GM23338 (cell line): ENCODE results near the gene GALNT6. TPM values are rescaled to one million over a fixed set of nuclear protein-coding genes. Genes with fewer than 3 reads are reported as not detected.

Experiments
- ATAC-seq: fragments of 200-7000 bp; cut with Tn5 transposase; 3 replicates; pipeline ENCODE4 v1.9.1; 2020
- DNase-seq: peaks from one replicate; pipeline ENCODE4 v3.0.0-alpha.2; 2015; ENCODE audit warnings: low spot score
- H2AFZ ChIP-seq: fragments of 200-600 bp; sonication (generic); 2 replicates; pipeline ENCODE4 v1.8.0; 2016; ENCODE audit warnings: antibody characterized with exemption, mild to moderate bottlenecking, moderate library complexity
- H3F3A ChIP-seq: fragments of 200-600 bp; sonication (generic); replicated peaks from 2 replicates; pipeline ENCODE4 v1.8.0; 2017; ENCODE audit warnings: antibody characterized with exemption, mixed run types, low read depth
- H3K27ac ChIP-seq: fragments of 200-600 bp; sonication (generic); 2 replicates; pipeline ENCODE4 v1.6.1; 2016; ENCODE audit warnings: low read depth
- H3K27me3 ChIP-seq: fragments of 200-600 bp; sonication (generic); 2 replicates; pipeline ENCODE4 v1.8.0; 2016; ENCODE audit warnings: mild to moderate bottlenecking, mixed run types, moderate library complexity; ENCODE audit not compliant: insufficient read depth
- H3K36me3 ChIP-seq: fragments of 200-600 bp; sonication (generic); 2 replicates; pipeline ENCODE4 v1.8.0; 2016; ENCODE audit warnings: mild to moderate bottlenecking; ENCODE audit not compliant: insufficient read depth
- H3K4me1 ChIP-seq: fragments of 200-600 bp; sonication (generic); 2 replicates; pipeline ENCODE4 v1.8.0; 2016; ENCODE audit warnings: mild to moderate bottlenecking, moderate library complexity; ENCODE audit not compliant: insufficient read depth
- H3K4me2 ChIP-seq: fragments of 200-600 bp; sonication (generic); 2 replicates; pipeline ENCODE4 v1.7.1; 2017; ENCODE audit warnings: mixed run types
- H3K4me3 ChIP-seq: fragments of 200-600 bp; sonication (generic); 2 replicates; pipeline ENCODE4 v1.6.1; 2016; ENCODE audit warnings: mixed run types
- H3K79me2 ChIP-seq: fragments of 200-600 bp; sonication (generic); replicated peaks from 2 replicates; pipeline ENCODE4 v1.8.0; 2017; ENCODE audit warnings: mild to moderate bottlenecking; ENCODE audit not compliant: insufficient read depth
- H3K9me2 ChIP-seq: fragments of 200-600 bp; sonication (generic); 2 replicates; pipeline ENCODE4 v1.8.0; 2017; ENCODE audit not compliant: insufficient read depth
- H4K20me1 ChIP-seq: fragments of 200-600 bp; sonication (generic); replicated peaks from 2 replicates; pipeline ENCODE4 v1.8.0; 2017; ENCODE audit warnings: mild to moderate bottlenecking; ENCODE audit not compliant: insufficient read depth
- H3K27ac Mint-ChIP-seq: 2 replicates; pipeline ENCODE4 v1.8.0; 2020; ENCODE audit warnings: inconsistent platforms, mild to moderate bottlenecking, moderate library complexity, mixed read lengths
- H3K27me3 Mint-ChIP-seq: 3 replicates; pipeline ENCODE4 v1.8.0; 2022; ENCODE audit warnings: low read depth, mild to moderate bottlenecking, moderate library complexity, mixed read lengths, inconsistent platforms; ENCODE audit not compliant: insufficient read depth, poor library complexity
- H3K36me3 Mint-ChIP-seq: 3 replicates; pipeline ENCODE4 v1.8.0; 2021; ENCODE audit warnings: low read depth, mild to moderate bottlenecking, inconsistent platforms, moderate library complexity, mixed read lengths
- H3K4me1 Mint-ChIP-seq: 3 replicates; pipeline ENCODE4 v1.8.0; 2020; ENCODE audit warnings: mild to moderate bottlenecking, inconsistent platforms, mixed read lengths
- H3K4me3 Mint-ChIP-seq: 3 replicates; pipeline ENCODE4 v1.8.0; 2021; ENCODE audit warnings: moderate library complexity, mild to moderate bottlenecking, inconsistent platforms, mixed read lengths
- H3K9me3 Mint-ChIP-seq: 3 replicates; pipeline ENCODE4 v1.8.0; 2020; ENCODE audit warnings: moderate library complexity, mild to moderate bottlenecking, inconsistent platforms, mixed read lengths
- CTCF ChIP-seq, 2 experiments: fragments of 200-600 bp in 1 of 2; sonication (generic) in 1 of 2; conservative IDR thresholded peaks; 2 replicates each; pipeline versions ENCODE4 v1.5.1 to v1.6.1; 2016 to 2017; ENCODE audit warnings: antibody characterized with exemption in 2 of 2, low read depth in 2 of 2, mild to moderate bottlenecking in 2 of 2, moderate library complexity in 1 of 2
- ETS1 ChIP-seq: IDR thresholded peaks from 2 replicates; pipeline ENCODE4 v1.6.1; 2016; ENCODE audit warnings: antibody characterized with exemption
- EZH2phosphoT487 ChIP-seq: fragments of 200-600 bp; sonication (generic); IDR thresholded peaks from one replicate; pipeline ENCODE4 v1.8.1; 2018; ENCODE audit warnings: antibody characterized with exemption; ENCODE audit not compliant: unreplicated experiment
- JUNB ChIP-seq: IDR thresholded peaks from one replicate; pipeline ENCODE4 v1.6.1; 2016; ENCODE audit warnings: antibody characterized with exemption; ENCODE audit not compliant: unreplicated experiment
- POLR2AphosphoS5 ChIP-seq: IDR thresholded peaks from 2 replicates; pipeline ENCODE4 v1.6.1; 2016; ENCODE audit warnings: antibody characterized with exemption, low read depth
- STAT1 ChIP-seq: IDR thresholded peaks from one replicate; pipeline ENCODE4 v1.6.1; 2016; ENCODE audit warnings: antibody characterized with exemption; ENCODE audit not compliant: unreplicated experiment
- ZNF114 ChIP-seq: fragments of 250-450 bp; sonication (Bioruptor Pico); IDR thresholded peaks from 2 replicates; pipeline ENCODE4 v1.5.0; 2020; ENCODE audit warnings: mild to moderate bottlenecking, moderate library complexity
- ZNF331 ChIP-seq: fragments of 250-450 bp; sonication (Bioruptor Pico); IDR thresholded peaks from 2 replicates; pipeline ENCODE4 v1.5.0; 2020; ENCODE audit warnings: low read depth, mild to moderate bottlenecking, moderate library complexity
- ZNF462 ChIP-seq: fragments of 250-450 bp; sonication (Bioruptor Pico); IDR thresholded peaks from 2 replicates; pipeline ENCODE4 v1.5.0; 2020; ENCODE audit warnings: mild to moderate bottlenecking, moderate library complexity
- polyA plus RNA-seq: library from polyadenylated mRNA; unstranded; fragments of >200 nt; fragmentation: Nextera tagmentation; extraction: Ambion mirVana; gene quantifications from 2 replicates; pipeline ENCODE4 v1.2.1, GENCODE V29; 2016
- total RNA-seq: library from RNA; depleted of rRNA; stranded (reverse); fragments of >200 nt; shearing (Covaris generic); gene quantifications from 2 replicates; pipeline ENCODE4 v1.2.3, GENCODE V29; 2014

GALNT6 gene
- total and polyA plus RNA-seq, 2 experiments from 2014 or later = 8.1 to 18.6 TPM

- TF ChIP-seq CTCF (conservative IDR thresholded peaks at IDR 0.05; ENCODE audit: low read depth in 2 of 2) (no peak), EZH2phosphoT487 (no peak)
Observed at GRCh38 chr12:51357374-51358047, 33.7 kb downstream of the GALNT6 start (continued).

- no peak overlapping the region for H3K4me3 Mint-ChIP-seq
- ATAC-seq = peak; percentile 97
Observed at GRCh38 chr12:51351913-51352532, 39.2 kb downstream of the GALNT6 start.

More at GRCh38 chr12:51351913-51352532, 39.2 kb downstream of the GALNT6 start:
- Histone ChIP-seq H2AFZ (no peak overlapping the region), H3F3A (no peaks in the 10 kb centered on the region), H3K4me3 (no peak overlapping the region), H3K36me3 (no peaks in the 10 kb centered on the region), H4K20me1 (no peaks in the 10 kb centered on the region), H3K9me2 (no peaks in the 10 kb centered on the region), H3K79me2 (no peaks in the 10 kb centered on the region), H3K4me2 (no peak overlapping the region), H3K27me3 (no peaks in the 10 kb centered on the region), H3K4me1 (no peaks in the 10 kb centered on the region), H3K27ac (no peak overlapping the region)
- TF ChIP-seq POLR2AphosphoS5 = peak; percentile 39
- TF ChIP-seq ZNF114 (CRISPR knock-in tag) = no peak
- no peak for TF ChIP-seq ZNF331 (CRISPR knock-in tag)
- no peak for TF ChIP-seq STAT1
- TF ChIP-seq CTCF (conservative IDR thresholded peaks at IDR 0.05; ENCODE audit: low read depth in 2 of 2) = peak; percentile 90 to 95
- TF ChIP-seq ZNF462 (CRISPR knock-in tag) = peak; percentile 70; the same call in 1 of the 2 replicates
- TF ChIP-seq JUNB = no peak
- no peak for TF ChIP-seq ETS1
- DNase-seq = peak; percentile 94
- Mint-ChIP-seq H3K36me3 (peaks cover 8% of the 10 kb centered on the region; the same call in 2 of the 3 replicates), H3K27me3 (peaks cover 5% of the 10 kb centered on the region), H3K4me1 (peaks cover 8% of the 10 kb centered on the region), H3K9me3 (no peaks in the 10 kb centered on the region), H3K27ac (no peak overlapping the region)
